ENCODE measurements around the gene TMEM187. TPM values are rescaled to one million over a fixed set of nuclear protein-coding genes. Genes with fewer than 3 reads are reported as not detected.

The TMEM187 gene
- polyA plus RNA-seq, 2 of the 4 experiments (the other 2 are of a cell fraction): 7.8 to 10.6 TPM

- WGBS (ENCODE audit: missing lambda C conversion rate): 3% methylated on average over 27 of the region's 76 CpGs
- ChIA-PET CTCF (interaction anchor here (0.9 to 25.1 kb wide), 7 partner anchors 12 to 987 kb away, joined by 3 to 363 read pairs (median 5); partner anchors contain the start of gene RENBP), POLR2A (interaction anchor here (0.5 to 1.6 kb wide), 15 partner anchors 8 to 987 kb away, joined by 3 to 12 read pairs (median 4); partner anchors contain the start of genes HCFC1, IDH3G and SSR4)
- Histone ChIP-seq H3K4me3 (peak overlapping the region; percentile 84), H3K4me2 (peak overlapping the region; percentile 93), H3K27ac (peak overlapping the region; percentile 96 to 99), H3K9me3 (no peaks in the 10 kb centered on the region), H3K4me1 (peaks cover 17% of the 10 kb centered on the region)
- DNase-seq (ENCODE audit: low read depth in 1 of 2, low spot score in 1 of 2) (peak; percentile 98 to 99), FAIRE-seq (peak; percentile 97), ATAC-seq (peak; percentile 88 to 95)
- TF ChIP-seq CBX8 (IDR thresholded peaks at IDR 0.05) (no peak), FOSB (CRISPR knock-in tag; IDR thresholded peaks at IDR 0.05) (no peak), BHLHE40 (IDR thresholded peaks at IDR 0.05; ENCODE audit: low read depth, low read length) (peak; percentile 45; the same call in 1 of the 2 replicates), HES2 (IDR thresholded peaks at IDR 0.05) (no peak), MAFK (IDR thresholded peaks at IDR 0.05; ENCODE audit: partially characterized antibody) (no peak), JUNB (IDR thresholded peaks at IDR 0.05) (no peak), RNF2 (IDR thresholded peaks at IDR 0.05; ENCODE audit: borderline replicate concordance, low read depth) (no peak), EP300 (IDR thresholded peaks at IDR 0.05) (no peak), PBX3 (IDR thresholded peaks at IDR 0.05) (peak; percentile 84), TFCP2L1 (CRISPR knock-in tag; IDR thresholded peaks at IDR 0.05) (0 out of 2 replicates have a peak, but pooled peaks have one; percentile 20), HDAC2 (IDR thresholded peaks at IDR 0.05) (no peak), FOSL2 (IDR thresholded peaks at IDR 0.05) (no peak), FOSL2 (CRISPR knock-in tag; IDR thresholded peaks at IDR 0.05) (no peak; the same call in 1 of the 2 replicates), REST (IDR thresholded peaks at IDR 0.05) (no peak), MAX (IDR thresholded peaks at IDR 0.05) (peak; percentile 62; the same call in 1 of the 2 replicates), HMGXB4 (CRISPR knock-in tag; IDR thresholded peaks at IDR 0.05; ENCODE audit: borderline replicate concordance) (no peak), RFX5 (IDR thresholded peaks at IDR 0.05) (no peak), CHD2 (IDR thresholded peaks at IDR 0.05; ENCODE audit: low read length, partially characterized antibody) (peak; percentile 19), ZC3H11A (IDR thresholded peaks at IDR 0.05) (no peak), HOXB5 (CRISPR knock-in tag; IDR thresholded peaks at IDR 0.05) (no peak; the same call in 1 of the 2 replicates), FOXS1 (CRISPR knock-in tag; IDR thresholded peaks at IDR 0.05) (no peak), PHF8 (IDR thresholded peaks at IDR 0.05; ENCODE audit: borderline replicate concordance, low read depth) (peak; percentile 85; the same call in 1 of the 2 replicates), JUN (IDR thresholded peaks at IDR 0.05) (peak; percentile 59 to 87; a peak in 4 of 5 replicates), POLR2A (IDR thresholded peaks at IDR 0.05; ENCODE audit: low read length) (peak; percentile 50), KDM1A (IDR thresholded peaks at IDR 0.05; ENCODE audit: low read depth) (no peak), NFE2L2 (conservative IDR thresholded peaks at IDR 0.05; ENCODE audit: low read length) (no peak), GATA3 (IDR thresholded peaks at IDR 0.05; ENCODE audit: borderline replicate concordance) (peak; percentile 46; the same call in 1 of the 2 replicates), HEYL (CRISPR knock-in tag; IDR thresholded peaks at IDR 0.05) (no peak), CEBPB (IDR thresholded peaks at IDR 0.05) (no peak), CBX2 (IDR thresholded peaks at IDR 0.05; ENCODE audit: borderline replicate concordance, low read depth) (no peak)
- TF ChIP-seq, protein P1, sequence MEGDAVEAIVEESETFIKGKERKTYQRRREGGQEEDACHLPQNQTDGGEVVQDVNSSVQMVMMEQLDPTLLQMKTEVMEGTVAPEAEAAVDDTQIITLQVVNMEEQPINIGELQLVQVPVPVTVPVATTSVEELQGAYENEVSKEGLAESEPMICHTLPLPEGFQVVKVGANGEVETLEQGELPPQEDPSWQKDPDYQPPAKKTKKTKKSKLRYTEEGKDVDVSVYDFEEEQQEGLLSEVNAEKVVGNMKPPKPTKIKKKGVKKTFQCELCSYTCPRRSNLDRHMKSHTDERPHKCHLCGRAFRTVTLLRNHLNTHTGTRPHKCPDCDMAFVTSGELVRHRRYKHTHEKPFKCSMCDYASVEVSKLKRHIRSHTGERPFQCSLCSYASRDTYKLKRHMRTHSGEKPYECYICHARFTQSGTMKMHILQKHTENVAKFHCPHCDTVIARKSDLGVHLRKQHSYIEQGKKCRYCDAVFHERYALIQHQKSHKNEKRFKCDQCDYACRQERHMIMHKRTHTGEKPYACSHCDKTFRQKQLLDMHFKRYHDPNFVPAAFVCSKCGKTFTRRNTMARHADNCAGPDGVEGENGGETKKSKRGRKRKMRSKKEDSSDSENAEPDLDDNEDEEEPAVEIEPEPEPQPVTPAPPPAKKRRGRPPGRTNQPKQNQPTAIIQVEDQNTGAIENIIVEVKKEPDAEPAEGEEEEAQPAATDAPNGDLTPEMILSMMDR (IDR thresholded peaks at IDR 0.05): peak; percentile 26
- TF ChIP-seq, protein P2, sequence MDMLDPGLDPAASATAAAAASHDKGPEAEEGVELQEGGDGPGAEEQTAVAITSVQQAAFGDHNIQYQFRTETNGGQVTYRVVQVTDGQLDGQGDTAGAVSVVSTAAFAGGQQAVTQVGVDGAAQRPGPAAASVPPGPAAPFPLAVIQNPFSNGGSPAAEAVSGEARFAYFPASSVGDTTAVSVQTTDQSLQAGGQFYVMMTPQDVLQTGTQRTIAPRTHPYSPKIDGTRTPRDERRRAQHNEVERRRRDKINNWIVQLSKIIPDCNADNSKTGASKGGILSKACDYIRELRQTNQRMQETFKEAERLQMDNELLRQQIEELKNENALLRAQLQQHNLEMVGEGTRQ (IDR thresholded peaks at IDR 0.05): peak; percentile 93
Observed at GRCh38 chrX:153927922-153928760, 44.4 kb upstream of the TMEM187 start.

Data from A549 (cell line).